GM19438 (cell line): Measurements from ENCODE around the gene AFTPH.
A peak's percentile ranks its signal among the peaks of the same experiment; 100 is the strongest.

ENCODE experiments used
- ATAC-seq: cut with Tn5 transposase; IDR thresholded peaks from one replicate; pipeline ENCODE4 v1.9.1; 2021; ENCODE audit warnings: low read depth; ENCODE audit not compliant: unreplicated experiment

Gene AFTPH, protein sequence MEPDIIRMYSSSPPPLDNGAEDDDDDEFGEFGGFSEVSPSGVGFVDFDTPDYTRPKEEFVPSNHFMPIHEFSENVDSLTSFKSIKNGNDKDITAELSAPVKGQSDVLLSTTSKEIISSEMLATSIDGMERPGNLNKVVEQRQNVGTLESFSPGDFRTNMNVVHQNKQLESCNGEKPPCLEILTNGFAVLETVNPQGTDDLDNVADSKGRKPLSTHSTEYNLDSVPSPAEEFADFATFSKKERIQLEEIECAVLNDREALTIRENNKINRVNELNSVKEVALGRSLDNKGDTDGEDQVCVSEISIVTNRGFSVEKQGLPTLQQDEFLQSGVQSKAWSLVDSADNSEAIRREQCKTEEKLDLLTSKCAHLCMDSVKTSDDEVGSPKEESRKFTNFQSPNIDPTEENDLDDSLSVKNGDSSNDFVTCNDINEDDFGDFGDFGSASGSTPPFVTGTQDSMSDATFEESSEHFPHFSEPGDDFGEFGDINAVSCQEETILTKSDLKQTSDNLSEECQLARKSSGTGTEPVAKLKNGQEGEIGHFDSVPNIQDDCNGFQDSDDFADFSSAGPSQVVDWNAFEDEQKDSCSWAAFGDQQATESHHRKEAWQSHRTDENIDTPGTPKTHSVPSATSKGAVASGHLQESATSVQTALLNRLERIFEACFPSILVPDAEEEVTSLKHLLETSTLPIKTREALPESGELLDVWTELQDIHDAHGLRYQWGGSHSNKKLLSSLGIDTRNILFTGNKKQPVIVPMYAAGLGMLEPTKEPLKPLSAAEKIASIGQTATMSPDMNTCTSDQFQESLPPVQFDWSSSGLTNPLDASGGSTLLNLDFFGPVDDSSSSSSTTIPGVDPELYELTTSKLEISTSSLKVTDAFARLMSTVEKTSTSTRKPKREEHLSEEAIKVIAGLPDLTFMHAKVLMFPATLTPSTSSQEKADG

GRCh38 chr2:64523666-64524603, at the start of gene AFTPH:
TSS of gene AFTPH (plus strand) at chr2:64524328. CDS start at chr2:64551475, 27,147 bp downstream.
- peak; percentile 73 for ATAC-seq

DNA sequence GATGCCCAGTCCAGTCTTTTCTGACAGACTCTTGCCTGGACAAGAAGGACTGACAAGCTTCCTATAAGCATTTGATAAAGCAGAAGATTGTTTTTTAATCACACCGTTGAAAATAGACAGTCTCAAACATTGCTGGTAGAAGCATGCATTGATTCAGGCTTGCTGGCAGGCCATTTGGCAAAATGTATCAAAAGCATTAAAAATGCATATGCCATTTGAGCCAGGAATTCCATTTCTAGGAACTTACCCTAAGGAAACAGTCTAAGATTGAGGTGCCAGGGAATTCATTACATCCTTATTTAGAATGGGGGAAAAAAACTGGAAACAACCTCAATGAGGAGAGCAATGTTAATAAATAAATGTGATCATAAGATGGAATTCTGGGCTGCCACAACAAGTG, 49.5 kb upstream of the AFTPH start:
- no peak for ATAC-seq

GRCh38 chr2:64477037-64477436, 47.1 kb upstream of the AFTPH start:
- no peak for ATAC-seq

DNA sequence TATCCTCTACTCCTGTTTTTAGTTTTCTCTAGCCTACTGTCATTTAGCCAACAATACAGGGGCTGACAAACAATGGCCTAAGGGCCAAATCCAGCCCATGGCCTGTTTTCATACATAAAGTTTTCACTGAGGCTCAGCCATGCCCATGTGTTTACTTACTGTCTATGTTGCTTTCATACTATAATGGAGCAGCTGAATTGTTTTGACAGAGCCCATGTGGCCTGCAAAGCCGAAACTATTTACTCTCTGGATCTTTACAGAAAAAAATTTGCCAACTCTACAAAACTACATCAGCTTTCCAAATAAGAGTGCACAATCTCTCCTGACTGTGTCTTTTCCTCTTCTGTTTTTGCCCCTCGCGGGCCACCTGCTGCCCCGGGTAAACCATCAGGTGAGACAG, 46.1 kb upstream of the AFTPH start:
- ATAC-seq, result no peak

DNA sequence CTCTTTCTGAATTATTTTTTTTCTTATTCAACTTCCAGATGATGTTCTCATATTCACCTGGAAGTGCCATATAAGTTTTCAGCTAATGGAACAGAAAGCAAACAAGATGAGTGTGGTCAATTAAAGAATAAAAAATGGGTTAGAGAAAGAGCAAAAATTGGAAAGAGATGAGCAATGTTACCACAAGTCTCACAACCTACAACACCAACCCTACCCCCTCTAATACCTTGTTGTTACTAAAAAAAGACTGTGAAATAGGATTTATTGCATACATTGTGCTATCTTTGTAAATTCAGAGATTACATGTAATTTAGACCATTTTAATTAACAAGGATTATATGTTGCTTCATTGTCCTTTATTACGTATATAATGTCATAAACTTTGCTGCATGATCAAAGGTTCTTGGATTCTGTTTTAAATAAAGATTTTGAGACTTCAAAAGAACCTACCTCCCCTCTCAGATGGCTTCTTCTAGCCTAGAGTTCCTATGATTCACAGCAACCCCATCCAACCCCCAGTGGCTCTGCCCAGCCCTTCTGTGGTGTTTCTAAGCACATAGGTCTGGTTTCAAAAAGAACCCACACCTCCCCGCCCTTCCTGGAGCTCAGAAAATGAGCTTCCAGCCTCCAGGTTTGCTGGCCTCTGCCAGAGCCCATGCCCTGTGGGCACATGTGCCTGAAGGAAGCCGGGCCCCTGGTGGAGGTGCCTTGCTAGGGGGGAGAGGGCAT, 45.5 kb upstream of the AFTPH start:
- ATAC-seq, result no peak

- ATAC-seq, result no peak
Measured at GRCh38 chr2:64479259-64480117, 44.6 kb upstream of the AFTPH start.

DNA sequence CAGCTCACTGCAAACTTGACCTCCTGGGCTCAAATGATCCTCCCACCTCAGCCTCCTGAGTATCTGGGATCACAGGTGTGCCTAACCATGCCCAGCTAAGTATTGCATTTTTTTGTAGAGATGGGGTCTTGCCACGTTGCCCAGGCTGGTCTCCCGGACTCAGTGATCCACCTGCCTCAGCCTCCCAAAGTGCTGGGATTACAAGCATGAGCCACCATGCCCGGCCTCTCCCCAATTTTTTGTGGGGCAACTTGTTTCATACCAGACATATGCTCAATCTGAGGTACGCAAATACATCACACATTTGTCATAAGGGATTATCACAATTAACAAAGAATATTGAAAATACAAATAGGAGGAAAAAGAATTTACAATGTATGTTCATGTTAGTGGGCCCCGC, 42.5 kb upstream of the AFTPH start:
- no peak for ATAC-seq

- ATAC-seq, result no peak
Measured at GRCh38 chr2:64482243-64482642, 41.9 kb upstream of the AFTPH start.

DNA sequence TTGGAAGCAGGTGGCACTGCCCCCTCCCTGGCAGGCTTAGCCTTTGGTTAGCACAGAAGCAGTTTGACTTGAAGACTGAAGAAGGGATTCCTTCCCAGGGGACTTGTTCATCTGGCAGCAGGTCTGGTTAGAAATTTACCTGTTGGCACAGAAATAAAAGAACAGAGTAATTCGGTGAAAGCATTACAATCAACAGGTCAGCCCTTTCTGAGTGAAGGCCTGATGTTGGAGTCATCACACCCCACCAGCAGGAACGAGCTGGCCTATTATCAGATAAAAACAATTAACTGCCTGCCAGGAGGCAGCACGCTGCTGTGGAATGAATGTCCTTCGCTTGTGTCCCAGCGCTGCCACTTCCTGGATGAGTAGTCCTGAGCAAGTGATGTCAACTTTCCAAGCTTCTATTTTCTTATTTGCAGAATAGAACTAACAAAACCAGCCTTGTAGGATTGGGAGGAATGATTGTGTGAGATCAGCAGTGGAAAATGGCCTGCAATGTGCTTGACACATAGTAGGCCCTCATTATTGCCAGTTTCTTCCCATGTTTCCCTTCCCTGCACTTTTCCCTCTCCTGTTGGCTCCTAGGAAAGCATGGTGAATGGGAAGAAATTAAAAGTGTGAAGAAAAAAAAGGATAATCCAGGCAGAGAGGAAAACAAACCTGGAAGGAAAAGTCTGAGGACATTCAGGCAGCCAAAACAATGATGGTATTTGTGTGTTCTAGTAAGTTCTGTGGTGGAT, 41.2 kb upstream of the AFTPH start:
- ATAC-seq, result no peak

DNA sequence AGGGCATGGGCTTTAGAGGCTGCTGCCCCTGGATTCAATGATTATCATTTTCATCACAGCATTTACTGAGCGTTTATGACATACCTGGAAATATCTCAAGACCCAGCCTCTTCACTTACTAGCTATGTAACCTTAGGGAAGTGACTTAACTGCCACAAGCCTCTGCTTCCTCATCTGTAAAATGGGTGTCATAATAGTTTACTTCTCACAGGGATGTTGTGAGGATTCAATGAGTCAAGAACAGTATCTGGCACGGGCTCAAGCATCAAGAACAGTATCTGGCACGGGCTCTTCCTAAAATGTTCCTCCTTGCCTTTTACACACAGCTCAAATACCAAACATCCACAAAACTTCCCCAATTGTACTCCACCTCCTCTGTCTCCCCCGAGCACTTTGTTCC, 38.8 kb upstream of the AFTPH start:
- no peak for ATAC-seq

- ATAC-seq, result no peak
Measured at GRCh38 chr2:64485961-64486360, 38.2 kb upstream of the AFTPH start.

GRCh38 chr2:64487256-64488049, 36.7 kb upstream of the AFTPH start:
- ATAC-seq, result no peak

DNA sequence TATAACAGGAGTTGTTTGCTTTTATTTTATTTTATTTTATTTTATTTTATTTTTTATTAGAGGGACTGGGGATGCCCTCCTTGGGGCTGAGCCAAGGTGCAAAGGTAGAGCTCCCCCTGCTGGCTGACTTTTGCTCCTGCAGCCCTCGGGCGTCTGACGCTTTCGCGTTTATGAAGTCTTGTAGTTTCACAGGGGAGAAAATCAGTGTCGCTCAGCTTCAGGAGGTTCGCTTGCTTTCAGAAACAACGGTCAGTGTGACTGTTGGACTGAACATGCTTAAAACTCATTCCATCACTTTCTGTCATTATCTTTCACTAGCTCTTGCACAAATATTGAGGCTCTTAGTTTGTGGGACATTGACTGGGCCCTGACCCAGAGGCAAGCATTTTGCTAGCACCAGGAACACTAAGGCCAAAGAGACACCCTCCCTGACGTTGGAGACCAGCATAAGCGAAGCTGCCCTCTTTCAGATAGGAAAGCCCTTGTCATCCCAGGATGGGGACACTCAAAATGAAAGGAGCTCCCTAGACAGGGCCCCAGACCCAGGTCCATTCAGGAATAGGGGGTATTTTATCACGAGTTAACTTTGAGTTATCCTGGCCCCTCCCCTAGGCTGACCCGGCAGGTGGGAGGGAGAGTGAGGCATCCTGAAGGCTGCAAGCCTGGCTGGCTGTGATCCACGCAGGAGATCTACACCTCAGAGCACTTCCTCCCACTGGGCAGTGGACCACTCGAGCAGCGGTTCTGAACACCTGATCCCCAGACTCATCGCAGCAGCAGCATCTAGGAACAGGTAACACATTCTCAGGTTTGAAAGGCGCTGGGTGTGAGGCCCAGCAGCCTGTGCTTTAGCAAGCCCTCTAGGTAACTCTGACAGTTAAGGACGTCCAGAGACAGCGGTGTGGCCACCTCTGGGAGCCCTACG, 35.8 kb upstream of the AFTPH start:
- ATAC-seq, result peak; percentile 90

GRCh38 chr2:64489081-64489751, 34.9 kb upstream of the AFTPH start:
- ATAC-seq, result no peak

DNA sequence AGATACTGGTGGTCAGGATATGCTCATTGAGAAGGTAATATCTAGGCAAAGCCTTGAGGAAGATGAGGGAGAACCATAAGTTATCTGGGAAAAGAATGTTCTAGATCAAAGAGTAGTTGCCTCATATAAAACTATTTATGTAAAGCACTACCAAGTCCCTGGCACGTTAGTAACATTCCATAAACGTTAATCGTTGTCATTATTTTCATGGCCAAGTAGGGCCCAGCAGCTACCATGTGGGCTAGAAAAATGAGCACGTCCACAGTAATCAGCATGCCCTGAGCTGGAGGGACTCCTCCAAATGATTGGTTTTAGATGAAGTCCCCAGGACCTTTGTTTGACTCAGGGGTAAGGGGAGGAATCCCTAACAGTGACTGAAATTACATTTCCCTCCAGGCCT, 32.7 kb upstream of the AFTPH start:
- ATAC-seq, result no peak

GRCh38 chr2:64492272-64492671, 31.9 kb upstream of the AFTPH start:
- ATAC-seq, result no peak
